MM.1S (cell line): Measurements from ENCODE around the gene FOXO6.

ENCODE experiments used
- DNase-seq: peaks from one replicate; pipeline ENCODE4 v3.0.0-alpha.2; 2015
- H2AFZ ChIP-seq: fragments of 300-600 bp; sonication (generic); 2 replicates; pipeline ENCODE4 v1.6.0; 2016; ENCODE audit warnings: antibody characterized with exemption, low read length
- H3F3A ChIP-seq: fragments of 300-600 bp; sonication (generic); 2 replicates; pipeline ENCODE4 v1.6.1; 2016; ENCODE audit warnings: mild to moderate bottlenecking, antibody characterized with exemption, low read length, moderate library complexity, mixed read lengths; ENCODE audit not compliant: insufficient read depth
- H3K27ac ChIP-seq: fragments of 300-600 bp; sonication (generic); 2 replicates; pipeline ENCODE4 v1.5.1; 2016; ENCODE audit warnings: mild to moderate bottlenecking, low read length
- H3K27me3 ChIP-seq: fragments of 300-600 bp; sonication (generic); replicated peaks from 2 replicates; pipeline ENCODE4 v1.6.0; 2016; ENCODE audit warnings: low read length; ENCODE audit not compliant: insufficient read depth
- H3K36me3 ChIP-seq: fragments of 300-600 bp; sonication (generic); replicated peaks from 2 replicates; pipeline ENCODE4 v1.6.1; 2016; ENCODE audit warnings: mild to moderate bottlenecking, low read length, mixed read lengths; ENCODE audit not compliant: insufficient read depth
- H3K4me1 ChIP-seq: fragments of 300-600 bp; sonication (generic); 2 replicates; pipeline ENCODE4 v1.6.1; 2016; ENCODE audit warnings: low read length, mixed read lengths
- H3K4me2 ChIP-seq: fragments of 300-600 bp; sonication (generic); 2 replicates; pipeline ENCODE4 v1.6.0; 2016; ENCODE audit warnings: low read depth, low read length
- H3K4me3 ChIP-seq: fragments of 300-600 bp; sonication (generic); 2 replicates; pipeline ENCODE4 v1.5.1; 2016; ENCODE audit warnings: low read length, mixed read lengths
- H3K79me2 ChIP-seq: fragments of 300-600 bp; sonication (generic); 2 replicates; pipeline ENCODE4 v1.6.1; 2016; ENCODE audit warnings: mixed run types, low read length, mixed read lengths
- H3K9ac ChIP-seq: fragments of 300-600 bp; sonication (generic); 2 replicates; pipeline ENCODE4 v1.6.1; 2016; ENCODE audit warnings: low read length, mixed read lengths
- H3K9me2 ChIP-seq: fragments of 300-600 bp; sonication (generic); replicated peaks from 2 replicates; pipeline ENCODE4 v1.6.1; 2016; ENCODE audit warnings: mild to moderate bottlenecking, low read length, mixed read lengths; ENCODE audit not compliant: insufficient read depth
- H3K9me3 ChIP-seq: fragments of 300-600 bp; sonication (generic); replicated peaks from 2 replicates; pipeline ENCODE4 v1.6.1; 2016; ENCODE audit warnings: mild to moderate bottlenecking, low read length, mixed read lengths; ENCODE audit not compliant: insufficient read depth
- H4K20me1 ChIP-seq: fragments of 300-600 bp; sonication (generic); 2 replicates; pipeline ENCODE4 v1.6.1; 2016; ENCODE audit warnings: mild to moderate bottlenecking, low read length, moderate library complexity, mixed read lengths; ENCODE audit not compliant: insufficient read depth
- CTCF ChIP-seq: fragments of 300-600 bp; sonication (generic); IDR thresholded peaks from 2 replicates; pipeline ENCODE4 v1.5.1; 2016; ENCODE audit warnings: antibody characterized with exemption, low read length, mixed read lengths
- EZH2 ChIP-seq: fragments of 300-600 bp; sonication (generic); optimal IDR thresholded peaks from 2 replicates; pipeline ENCODE3; 2017; ENCODE audit warnings: low read depth, mild to moderate bottlenecking, antibody characterized with exemption, low read length, mixed read lengths
- EZH2phosphoT487 ChIP-seq: fragments of 300-600 bp; sonication (generic); IDR thresholded peaks from 2 replicates; pipeline ENCODE4 v1.6.1; 2018; ENCODE audit warnings: antibody characterized with exemption, low read length

FOXO6 gene

GRCh38 chr1:41363591-41364320 is 2.5 kb downstream of the FOXO6 start:
- Histone ChIP-seq H4K20me1 (no peaks in the 10 kb centered on the region), H3K9me2 (no peaks in the 10 kb centered on the region), H3K27me3 (peaks cover 52% of the 10 kb centered on the region), H3K79me2 (no peaks in the 10 kb centered on the region), H2AFZ (no peak overlapping the region), H3K4me2 (no peak overlapping the region), H3F3A (no peaks in the 10 kb centered on the region), H3K4me1 (peaks cover 5% of the 10 kb centered on the region), H3K36me3 (no peaks in the 10 kb centered on the region), H3K9ac (no peak overlapping the region), H3K4me3 (no peak overlapping the region), H3K9me3 (no peaks in the 10 kb centered on the region), H3K27ac (no peak overlapping the region)
- DNase-seq, result no peak
- TF ChIP-seq EZH2 (no peak), EZH2phosphoT487 (no peak), CTCF (no peak)

- Histone ChIP-seq H3K9me3 (no peaks in the 10 kb centered on the region), H3K4me3 (no peak overlapping the region), H3K9ac (no peak overlapping the region), H3F3A (no peaks in the 10 kb centered on the region), H4K20me1 (no peaks in the 10 kb centered on the region), H3K27ac (no peak overlapping the region), H3K9me2 (no peaks in the 10 kb centered on the region), H2AFZ (no peak overlapping the region), H3K27me3 (peaks cover 52% of the 10 kb centered on the region), H3K79me2 (no peaks in the 10 kb centered on the region), H3K4me1 (peaks cover 5% of the 10 kb centered on the region), H3K36me3 (no peaks in the 10 kb centered on the region), H3K4me2 (no peak overlapping the region)
- no peak for DNase-seq
- TF ChIP-seq EZH2phosphoT487, result no peak
- TF ChIP-seq EZH2, result no peak
- TF ChIP-seq CTCF, result no peak
Measured at GRCh38 chr1:41364442-41365319, 3.4 kb downstream of the FOXO6 start.

GRCh38 chr1:41365320-41365633 is 4.0 kb downstream of the FOXO6 start:
- Histone ChIP-seq H3K27ac (no peak overlapping the region), H3K4me1 (peaks cover 5% of the 10 kb centered on the region), H3K4me3 (no peak overlapping the region), H3K79me2 (no peaks in the 10 kb centered on the region), H3K9ac (no peak overlapping the region), H2AFZ (no peak overlapping the region), H3K27me3 (peaks cover 52% of the 10 kb centered on the region), H3K4me2 (no peak overlapping the region), H3K9me3 (no peaks in the 10 kb centered on the region), H3F3A (no peaks in the 10 kb centered on the region), H3K9me2 (no peaks in the 10 kb centered on the region), H3K36me3 (no peaks in the 10 kb centered on the region), H4K20me1 (no peaks in the 10 kb centered on the region)
- DNase-seq, result no peak
- TF ChIP-seq CTCF (no peak), EZH2 (no peak), EZH2phosphoT487 (no peak)
